Peyer's patch (tissue), 4 donors: Measurements from ENCODE around the gene PATE3. TPM values are rescaled to one million over a fixed set of nuclear protein-coding genes. Genes with fewer than 3 reads are reported as not detected.

Experiments
- DNase-seq, 3 donors: peaks; one replicate each; pipeline ENCODE4 v3.0.0-alpha.2; 2017 to 2019
- H3K27ac ChIP-seq, 4 donors: fragments of 200-600 bp; sonication (generic); one replicate each; pipeline ENCODE4 v1.5.1; 2016 to 2019
- H3K27me3 ChIP-seq, 2 donors: fragments of 200-600 bp; sonication (generic); one replicate each; pipeline ENCODE4 v1.5.1; 2019
- H3K36me3 ChIP-seq, 3 donors: fragments of 200-600 bp; sonication (generic); one replicate each; pipeline ENCODE4 v1.5.1; 2016 to 2019
- H3K4me1 ChIP-seq, 4 donors: fragments of 200-600 bp; sonication (generic); one replicate each; pipeline ENCODE4 v1.5.1; 2016 to 2019
- H3K4me3 ChIP-seq, 4 donors: fragments of 200-600 bp; sonication (generic); 1 replicate in 3 of 4; 2 replicates in 1 of 4; pipeline ENCODE4 v1.5.1; 2016 to 2019; ENCODE audit warnings: mild to moderate bottlenecking in 1 of 4
- H3K9me3 ChIP-seq, 4 donors: fragments of 200-600 bp; sonication (generic); one replicate each; pipeline ENCODE4 v1.5.1; 2016 to 2019; ENCODE audit warnings: mild to moderate bottlenecking in 1 of 4
- CTCF ChIP-seq, 6 experiments: fragments of 450-650 bp in 4 of 6; fragments of 200-600 bp in 2 of 6; sonication (generic) in 1 of 6; IDR thresholded peaks; one replicate each; pipeline ENCODE4 v1.5.1; 2017 to 2019; ENCODE audit warnings: antibody characterized with exemption in 6 of 6, mild to moderate bottlenecking in 3 of 6, moderate library complexity in 1 of 6
- POLR2A ChIP-seq, 2 donors: fragments of 450-650 bp; IDR thresholded peaks; one replicate each; pipeline ENCODE4 v1.5.1; 2017; ENCODE audit warnings: antibody characterized with exemption in 2 of 2, mild to moderate bottlenecking in 2 of 2, moderate library complexity in 2 of 2
- total RNA-seq, 4 donors: library from RNA; depleted of rRNA; stranded (reverse); fragments of >200 nt; gene quantifications; one replicate each; pipeline ENCODE4 v1.1.0, GENCODE V29; 2016

The PATE3 gene
- total RNA-seq, 4 donors from 2014 or later: not detected

- no peaks in the 10 kb centered on the region for H3K9me3 ChIP-seq
- DNase-seq: no peak
- H3K4me1 ChIP-seq: no peaks in the 10 kb centered on the region
- no peak overlapping the region for H3K27ac ChIP-seq
- no peak overlapping the region for H3K4me3 ChIP-seq
- H3K27me3 ChIP-seq: no peaks in the 10 kb centered on the region
- no peaks in the 10 kb centered on the region for H3K36me3 ChIP-seq
- TF ChIP-seq CTCF (IDR thresholded peaks at IDR 0.05) (no peak), POLR2A (IDR thresholded peaks at IDR 0.05) (no peak)
Measured at GRCh38 chr11:125772834-125773505, 15.0 kb upstream of the PATE3 start.

GRCh38 chr11:125773516-125773915, 14.4 kb upstream of the PATE3 start:
- Histone ChIP-seq H3K9me3 (no peaks in the 10 kb centered on the region), H3K36me3 (no peaks in the 10 kb centered on the region), H3K27ac (no peak overlapping the region), H3K4me1 (no peaks in the 10 kb centered on the region), H3K4me3 (no peak overlapping the region), H3K27me3 (no peaks in the 10 kb centered on the region)
- no peak for TF ChIP-seq CTCF (IDR thresholded peaks at IDR 0.05)
- TF ChIP-seq POLR2A (IDR thresholded peaks at IDR 0.05): no peak
- DNase-seq: no peak

- Histone ChIP-seq H3K4me3 (no peak overlapping the region), H3K9me3 (no peaks in the 10 kb centered on the region)
- TF ChIP-seq POLR2A (IDR thresholded peaks at IDR 0.05) (no peak), CTCF (IDR thresholded peaks at IDR 0.05) (no peak)
Measured at GRCh38 chr11:125777309-125777708, 10.6 kb upstream of the PATE3 start.

GRCh38 chr11:125778728-125779127, 9.2 kb upstream of the PATE3 start, which contains the start of gene PATE2:
Gene PATE2 (minus strand): TSS chr11:125778828. CDS start chr11:125778773, 55 bp downstream.
- DNase-seq: no peak

More at GRCh38 chr11:125777309-125777708, 10.6 kb upstream of the PATE3 start:
- no peaks in the 10 kb centered on the region for H3K27me3 ChIP-seq
- H3K36me3 ChIP-seq: no peaks in the 10 kb centered on the region
- no peak for DNase-seq
- no peak overlapping the region for H3K27ac ChIP-seq
- no peaks in the 10 kb centered on the region for H3K4me1 ChIP-seq

GRCh38 chr11:125784678-125785077, 3.2 kb upstream of the PATE3 start:
- no peak for DNase-seq
- no peaks in the 10 kb centered on the region for H3K9me3 ChIP-seq
- no peaks in the 10 kb centered on the region for H3K27me3 ChIP-seq
- no peak for TF ChIP-seq POLR2A (IDR thresholded peaks at IDR 0.05)
- no peak for TF ChIP-seq CTCF (IDR thresholded peaks at IDR 0.05)
- H3K27ac ChIP-seq: no peak overlapping the region
- no peaks in the 10 kb centered on the region for H3K4me1 ChIP-seq
- H3K4me3 ChIP-seq: no peak overlapping the region
- no peaks in the 10 kb centered on the region for H3K36me3 ChIP-seq

More at GRCh38 chr11:125778728-125779127, 9.2 kb upstream of the PATE3 start, which contains the start of gene PATE2:
- H3K27me3 ChIP-seq: no peaks in the 10 kb centered on the region
- H3K4me1 ChIP-seq: no peaks in the 10 kb centered on the region
- H3K27ac ChIP-seq: no peak within 1 kb of the TSS
- H3K4me3 ChIP-seq: no peak within 1 kb of the TSS
- H3K36me3 ChIP-seq: no peaks in the 10 kb centered on the region
- TF ChIP-seq POLR2A (IDR thresholded peaks at IDR 0.05): no peak
- no peak for TF ChIP-seq CTCF (IDR thresholded peaks at IDR 0.05)
- no peaks in the 10 kb centered on the region for H3K9me3 ChIP-seq
